Dendritic cell treated with granulocyte-macrophage colony-stimulating factor and Interleukin-4, amounts not matched to agents 40 ng/mL and 50 ng/mL, for 4 days (primary cell): ENCODE results near the gene ERN1.

Experiments
- H3K27ac Mint-ChIP-seq: one replicate; pipeline ENCODE4 v1.8.0; 2022; ENCODE audit warnings: mild to moderate bottlenecking, mixed read lengths
- H3K27me3 Mint-ChIP-seq: one replicate; pipeline ENCODE4 v1.8.0; 2022; ENCODE audit warnings: mild to moderate bottlenecking, mixed read lengths
- H3K36me3 Mint-ChIP-seq: one replicate; pipeline ENCODE4 v1.8.0; 2022; ENCODE audit warnings: low read depth, mixed read lengths
- H3K4me1 Mint-ChIP-seq: one replicate; pipeline ENCODE4 v1.8.0; 2022; ENCODE audit warnings: low read depth, mixed read lengths
- H3K4me3 Mint-ChIP-seq: one replicate; pipeline ENCODE4 v1.8.0; 2022; ENCODE audit warnings: mild to moderate bottlenecking, moderate library complexity, mixed read lengths
- H3K9me3 Mint-ChIP-seq: one replicate; pipeline ENCODE4 v1.8.0; 2022; ENCODE audit warnings: mixed read lengths
- intact Hi-C: fragments of 100-400 bp; cut with micrococcal nuclease; formaldehyde crosslinking; loops from one replicate; pipeline ENCODE4 v1.15.0; 2022

ERN1 gene

GRCh38 chr17:64057701-64058263 is 72.2 kb downstream of the ERN1 start:
- intact Hi-C loops: no loop called here

GRCh38 chr17:64056269-64057005 is 73.5 kb downstream of the ERN1 start:
- no peak overlapping the region for H3K27ac Mint-ChIP-seq
- H3K27me3 Mint-ChIP-seq: no peaks in the 10 kb centered on the region
- intact Hi-C loops: no loop called here
- peaks cover 24% of the 10 kb centered on the region for H3K4me1 Mint-ChIP-seq
- H3K4me3 Mint-ChIP-seq: no peak overlapping the region
- no peaks in the 10 kb centered on the region for H3K9me3 Mint-ChIP-seq
- H3K36me3 Mint-ChIP-seq: peaks cover 88% of the 10 kb centered on the region

More at GRCh38 chr17:64057701-64058263, 72.2 kb downstream of the ERN1 start:
- Mint-ChIP-seq H3K4me1 (peaks cover 37% of the 10 kb centered on the region), H3K27me3 (no peaks in the 10 kb centered on the region), H3K36me3 (peaks cover 76% of the 10 kb centered on the region), H3K9me3 (no peaks in the 10 kb centered on the region), H3K4me3 (no peak overlapping the region), H3K27ac (no peak overlapping the region)

GRCh38 chr17:64055183-64056142 is 74.5 kb downstream of the ERN1 start:
- no peaks in the 10 kb centered on the region for H3K27me3 Mint-ChIP-seq
- H3K27ac Mint-ChIP-seq: no peak overlapping the region
- no peaks in the 10 kb centered on the region for H3K9me3 Mint-ChIP-seq
- intact Hi-C loops: no loop called here
- H3K4me1 Mint-ChIP-seq: peaks cover 14% of the 10 kb centered on the region
- H3K4me3 Mint-ChIP-seq: no peak overlapping the region
- H3K36me3 Mint-ChIP-seq: peaks cover 96% of the 10 kb centered on the region

- H3K27me3 Mint-ChIP-seq: no peaks in the 10 kb centered on the region
- intact Hi-C loops: no loop called here
- H3K36me3 Mint-ChIP-seq: peaks cover 96% of the 10 kb centered on the region
- no peak overlapping the region for H3K27ac Mint-ChIP-seq
- H3K4me1 Mint-ChIP-seq: peaks cover 3% of the 10 kb centered on the region
- H3K9me3 Mint-ChIP-seq: no peaks in the 10 kb centered on the region
- no peak overlapping the region for H3K4me3 Mint-ChIP-seq
Observed at GRCh38 chr17:64054304-64054703, 75.6 kb downstream of the ERN1 start.

- H3K27ac Mint-ChIP-seq: no peak overlapping the region
- no peaks in the 10 kb centered on the region for H3K4me1 Mint-ChIP-seq
- no peak overlapping the region for H3K4me3 Mint-ChIP-seq
- H3K27me3 Mint-ChIP-seq: no peaks in the 10 kb centered on the region
- H3K9me3 Mint-ChIP-seq: no peaks in the 10 kb centered on the region
- intact Hi-C loops: no loop called here
- H3K36me3 Mint-ChIP-seq: peaks cover 97% of the 10 kb centered on the region
Observed at GRCh38 chr17:64053101-64053500, 76.8 kb downstream of the ERN1 start.

- Mint-ChIP-seq H3K27me3 (no peaks in the 10 kb centered on the region), H3K4me1 (no peaks in the 10 kb centered on the region), H3K9me3 (no peaks in the 10 kb centered on the region), H3K4me3 (no peak overlapping the region), H3K27ac (no peak overlapping the region), H3K36me3 (peaks cover 97% of the 10 kb centered on the region)
- intact Hi-C loops: no loop called here
Observed at GRCh38 chr17:64051153-64051552, 78.8 kb downstream of the ERN1 start.

- intact Hi-C loops: no loop called here
Observed at GRCh38 chr17:64048805-64049204, 81.1 kb downstream of the ERN1 start.

GRCh38 chr17:64045176-64045575 is 84.8 kb downstream of the ERN1 start:
- H3K9me3 Mint-ChIP-seq: no peaks in the 10 kb centered on the region
- intact Hi-C loops: no loop called here
- H3K27me3 Mint-ChIP-seq: no peaks in the 10 kb centered on the region
- no peak overlapping the region for H3K4me3 Mint-ChIP-seq
- no peak overlapping the region for H3K27ac Mint-ChIP-seq
- no peaks in the 10 kb centered on the region for H3K4me1 Mint-ChIP-seq
- peaks cover 96% of the 10 kb centered on the region for H3K36me3 Mint-ChIP-seq

More at GRCh38 chr17:64048805-64049204, 81.1 kb downstream of the ERN1 start:
- Mint-ChIP-seq H3K9me3 (no peaks in the 10 kb centered on the region), H3K4me3 (no peak overlapping the region), H3K27ac (no peak overlapping the region), H3K4me1 (no peaks in the 10 kb centered on the region), H3K36me3 (peaks cover 97% of the 10 kb centered on the region), H3K27me3 (no peaks in the 10 kb centered on the region)

GRCh38 chr17:64042700-64043485 is 87.1 kb downstream of the ERN1 start:
- Mint-ChIP-seq H3K9me3 (no peaks in the 10 kb centered on the region), H3K27me3 (no peaks in the 10 kb centered on the region), H3K4me3 (no peak overlapping the region), H3K27ac (no peak overlapping the region), H3K4me1 (no peaks in the 10 kb centered on the region), H3K36me3 (peaks cover 93% of the 10 kb centered on the region)
- intact Hi-C loops: no loop called here

- Mint-ChIP-seq H3K9me3 (no peaks in the 10 kb centered on the region), H3K27me3 (no peaks in the 10 kb centered on the region), H3K4me1 (no peaks in the 10 kb centered on the region), H3K4me3 (no peak overlapping the region), H3K36me3 (peaks cover 87% of the 10 kb centered on the region), H3K27ac (no peak overlapping the region)
- intact Hi-C loops: no loop called here
Observed at GRCh38 chr17:64041912-64042311, 88.0 kb downstream of the ERN1 start.

- Mint-ChIP-seq H3K36me3 (peaks cover 77% of the 10 kb centered on the region), H3K27ac (no peak overlapping the region), H3K9me3 (no peaks in the 10 kb centered on the region), H3K4me3 (no peak overlapping the region), H3K4me1 (no peaks in the 10 kb centered on the region), H3K27me3 (no peaks in the 10 kb centered on the region)
- intact Hi-C loops: no loop called here
Observed at GRCh38 chr17:64040206-64040605, 89.7 kb downstream of the ERN1 start.

GRCh38 chr17:64039106-64039400 is 90.9 kb downstream of the ERN1 start:
- Mint-ChIP-seq H3K4me1 (no peaks in the 10 kb centered on the region), H3K36me3 (peaks cover 65% of the 10 kb centered on the region), H3K4me3 (no peak overlapping the region), H3K27me3 (no peaks in the 10 kb centered on the region), H3K27ac (no peak overlapping the region), H3K9me3 (no peaks in the 10 kb centered on the region)
- intact Hi-C loops: no loop called here

- intact Hi-C loops: no loop called here
- Mint-ChIP-seq H3K4me1 (no peaks in the 10 kb centered on the region), H3K36me3 (peaks cover 60% of the 10 kb centered on the region), H3K9me3 (no peaks in the 10 kb centered on the region), H3K4me3 (no peak overlapping the region), H3K27me3 (no peaks in the 10 kb centered on the region), H3K27ac (no peak overlapping the region)
Observed at GRCh38 chr17:64038331-64039105, 91.4 kb downstream of the ERN1 start.
